HG03439 (cell line): Measurements from ENCODE around the gene ADAMTS17.

Experiments
- ATAC-seq: cut with Tn5 transposase; IDR thresholded peaks from one replicate; pipeline ENCODE4 v1.9.1; 2021; ENCODE audit warnings: mild to moderate bottlenecking, moderate library complexity; ENCODE audit not compliant: unreplicated experiment

ADAMTS17 gene

DNA sequence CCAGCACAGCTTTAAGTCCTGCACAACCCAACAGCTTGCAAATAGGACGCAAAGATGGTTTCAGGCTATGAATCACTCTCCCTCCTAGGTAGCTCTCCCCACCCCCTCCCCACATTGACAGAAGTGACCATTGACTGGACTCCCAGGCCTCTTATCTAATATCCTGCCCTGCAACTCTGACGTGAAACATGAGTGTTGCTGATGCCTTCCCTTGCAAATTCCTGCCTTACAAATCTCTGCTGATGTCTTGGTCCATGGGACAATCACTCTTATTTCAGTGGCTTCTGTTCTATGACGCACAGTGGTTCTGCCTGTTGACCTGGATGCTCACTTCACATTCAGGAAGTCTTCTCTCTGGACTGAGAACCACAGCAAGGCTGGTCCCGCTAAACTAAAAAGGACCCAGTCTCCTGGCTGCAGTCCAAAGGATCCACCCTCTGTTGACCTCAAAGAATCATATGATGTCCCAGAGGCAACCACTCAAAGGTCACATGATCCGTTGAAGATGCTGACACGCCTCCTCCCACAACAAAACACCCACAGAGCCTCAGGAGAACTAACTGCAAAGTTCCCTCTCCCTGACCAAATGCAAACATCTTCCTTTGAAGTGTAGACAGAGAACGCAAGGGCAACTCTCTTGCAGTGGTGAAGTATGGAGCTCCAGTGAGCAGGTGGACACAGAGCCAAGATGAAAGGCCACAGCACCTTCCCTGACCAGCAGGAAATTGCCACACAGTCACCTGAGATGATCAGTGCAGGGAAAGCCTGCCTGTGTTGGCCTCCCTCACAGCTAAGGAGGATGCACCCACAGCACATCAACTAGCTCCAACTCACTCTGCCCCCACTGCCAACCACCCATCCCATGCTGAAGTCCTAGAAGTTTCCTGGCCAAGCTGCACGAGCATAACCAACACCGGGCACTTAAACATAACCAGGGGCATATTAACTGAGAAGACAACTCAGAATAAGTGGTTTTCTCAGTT, 112.3 kb downstream of the ADAMTS17 start:
- no peak for ATAC-seq

DNA sequence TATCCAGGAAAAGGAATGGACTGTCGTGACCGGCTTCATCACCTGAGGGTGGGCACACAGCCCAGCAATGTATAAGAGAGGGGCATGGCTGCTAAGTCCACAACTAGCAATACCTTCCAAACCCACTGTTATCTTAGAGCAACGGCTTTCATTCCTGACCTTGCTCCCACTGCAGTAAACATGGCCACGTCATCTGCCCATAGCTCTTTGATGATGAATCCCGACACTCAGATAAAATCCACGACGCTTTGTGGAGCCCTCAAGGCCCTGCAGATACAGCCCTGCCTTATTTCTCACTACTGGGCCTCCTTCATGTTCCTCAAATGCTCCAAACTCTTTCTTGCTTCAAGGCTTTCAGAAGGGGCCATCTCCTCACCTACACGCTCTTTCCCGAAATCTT, 114.0 kb downstream of the ADAMTS17 start:
- no peak for ATAC-seq

DNA sequence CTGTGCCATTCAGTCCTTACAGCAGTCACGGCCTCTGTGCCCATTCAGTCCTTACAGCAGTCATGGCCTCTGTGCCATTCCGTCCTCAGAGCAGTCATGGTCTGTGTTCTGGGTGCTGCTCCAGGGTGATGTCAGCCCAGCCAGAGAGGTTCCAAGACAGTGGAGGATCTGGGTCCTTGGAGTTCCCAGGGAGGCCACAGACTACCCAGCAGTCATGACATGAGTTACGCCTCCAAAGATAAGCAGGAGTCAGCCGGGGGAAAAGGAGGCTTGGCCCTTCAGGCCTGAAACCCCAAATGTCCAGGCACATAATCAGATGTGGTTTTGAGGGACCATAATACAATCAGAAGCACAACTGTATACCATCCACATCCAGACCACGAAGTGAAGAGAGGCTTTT, 115.7 kb downstream of the ADAMTS17 start:
- ATAC-seq = no peak

DNA sequence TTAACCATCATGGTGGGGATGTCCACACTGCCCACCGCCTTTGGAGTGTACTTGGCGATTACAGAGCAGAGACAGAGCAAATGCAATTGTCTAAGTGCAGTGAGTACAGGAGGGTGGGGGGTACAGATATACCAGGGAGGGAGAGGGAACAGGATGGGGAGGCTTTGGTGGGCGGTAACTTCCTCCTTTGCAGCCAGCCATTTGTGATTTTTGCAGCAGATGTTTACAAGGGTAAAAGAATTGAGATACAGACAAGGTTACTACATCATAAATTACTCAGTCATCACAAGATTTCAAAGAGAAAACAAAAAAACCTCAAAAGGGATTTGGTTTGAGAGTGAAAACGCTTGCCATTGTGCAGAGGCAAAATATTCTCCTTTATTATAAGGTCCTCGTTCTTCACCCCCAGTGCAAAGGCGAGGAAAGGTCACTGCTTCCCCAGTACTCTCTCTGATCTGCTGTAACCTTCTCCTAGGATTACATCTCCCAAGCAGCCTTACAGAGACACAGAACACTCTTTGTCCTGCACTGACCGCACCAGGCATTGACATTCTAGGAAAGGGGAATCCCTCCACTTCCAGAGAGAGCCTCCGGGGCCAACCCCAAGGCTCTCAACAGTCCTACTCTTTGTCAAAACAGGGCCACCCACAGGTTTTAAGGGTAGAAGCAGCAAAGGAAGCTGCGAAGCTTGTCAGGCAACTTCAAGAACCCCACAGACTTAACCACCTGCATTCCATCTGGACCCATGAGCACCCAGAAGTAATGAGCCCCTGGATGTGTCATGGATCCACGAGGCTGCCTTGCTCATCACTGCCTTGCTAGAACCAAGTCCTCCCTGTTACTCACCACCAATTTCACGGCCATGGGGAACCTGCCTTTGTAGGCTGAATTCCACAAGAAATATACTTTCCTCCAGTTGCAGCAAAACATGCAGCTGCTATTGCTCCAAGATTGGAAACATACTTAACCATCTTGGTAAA, 117.3 kb downstream of the ADAMTS17 start:
- ATAC-seq = no peak

DNA sequence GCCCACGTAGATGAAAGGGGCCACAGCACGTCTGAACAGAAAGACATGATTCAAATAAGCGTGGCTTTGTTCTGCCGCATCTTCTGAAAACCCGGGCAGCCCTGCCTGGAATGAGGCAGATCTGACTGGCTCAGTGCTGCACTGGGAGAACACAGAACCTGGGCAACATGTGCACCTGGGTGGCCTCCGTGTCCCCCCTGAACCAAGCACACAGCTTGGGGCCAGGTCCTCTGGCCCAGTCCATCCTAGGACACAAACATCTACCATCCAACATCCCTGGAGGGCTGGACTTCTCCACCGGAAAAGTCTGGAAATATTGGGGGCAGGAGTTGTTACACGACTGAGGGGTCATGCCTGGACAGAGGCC, 119.4 kb downstream of the ADAMTS17 start:
- ATAC-seq = no peak

DNA sequence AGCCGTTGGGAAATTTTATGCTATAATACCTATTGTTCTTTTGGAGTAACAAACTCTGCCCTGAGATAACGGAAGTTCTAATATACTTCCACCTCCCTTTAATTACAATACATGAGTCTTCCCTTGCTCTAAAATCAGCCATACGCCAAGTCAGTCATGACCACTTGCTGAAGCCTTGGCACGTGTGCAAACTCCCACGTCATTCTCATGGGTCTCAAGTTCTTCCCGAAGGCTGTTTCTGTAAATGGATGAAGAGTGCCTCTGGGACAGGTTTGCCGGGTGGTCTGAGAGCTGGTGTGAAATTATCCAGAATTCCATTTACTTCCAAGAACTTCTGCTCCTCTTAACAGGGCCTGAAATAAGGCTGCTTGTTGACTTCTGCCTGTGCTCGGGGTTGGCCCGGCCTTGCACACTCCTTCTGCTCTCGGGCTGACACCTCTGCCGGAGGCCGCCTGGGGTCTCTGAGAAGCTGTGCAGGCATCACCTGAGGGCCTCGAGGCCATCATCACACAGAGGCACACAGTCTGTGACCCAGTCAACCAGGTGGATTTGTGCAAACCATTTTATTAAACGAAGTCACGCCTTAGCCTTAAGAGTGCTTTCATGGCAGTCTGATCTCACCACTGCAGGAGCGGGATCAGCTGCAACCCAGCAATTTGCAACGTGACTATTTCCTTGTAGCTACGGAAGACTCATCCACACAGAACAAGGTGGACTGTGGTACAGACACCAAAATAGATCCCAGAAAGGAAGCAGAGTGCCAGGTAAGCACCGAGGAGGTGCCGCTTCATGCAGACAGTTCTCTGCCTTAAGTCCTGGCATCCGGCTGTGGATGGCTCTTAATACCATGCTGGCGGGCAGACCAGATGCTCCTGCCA, 120.1 kb downstream of the ADAMTS17 start:
- ATAC-seq = no peak

DNA sequence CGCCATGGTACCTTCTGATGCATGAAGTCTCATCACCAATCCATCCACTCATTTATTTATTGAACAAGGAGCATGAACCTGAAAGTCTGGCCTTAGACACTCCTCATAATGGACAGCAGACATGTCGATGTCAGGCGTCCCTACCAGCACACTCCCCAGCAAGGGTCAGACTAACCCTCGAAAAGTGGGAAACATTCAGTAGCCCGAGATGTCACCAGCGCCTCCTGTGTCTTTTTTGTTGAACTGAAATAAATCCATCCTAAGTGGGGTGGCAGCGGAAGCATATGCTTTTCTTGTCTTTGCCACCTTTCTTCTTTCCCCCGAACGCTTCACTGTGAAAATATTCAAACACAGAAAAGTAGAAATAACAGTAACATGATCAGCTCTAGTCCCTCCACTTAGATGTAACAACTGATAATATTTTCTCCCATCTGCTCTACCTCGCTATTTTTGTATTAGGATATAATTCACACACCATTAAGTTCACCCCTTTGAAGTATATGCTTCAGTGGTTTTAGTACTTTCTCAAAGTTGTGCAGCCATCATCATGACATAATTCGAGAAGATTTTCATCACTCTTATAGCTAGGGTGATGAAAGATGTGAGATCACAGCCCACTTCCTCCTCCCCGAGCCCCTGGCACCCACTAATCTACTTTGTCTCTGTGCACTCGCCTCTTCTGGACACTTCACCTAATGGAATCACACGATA, 121.6 kb downstream of the ADAMTS17 start:
- no peak for ATAC-seq

DNA sequence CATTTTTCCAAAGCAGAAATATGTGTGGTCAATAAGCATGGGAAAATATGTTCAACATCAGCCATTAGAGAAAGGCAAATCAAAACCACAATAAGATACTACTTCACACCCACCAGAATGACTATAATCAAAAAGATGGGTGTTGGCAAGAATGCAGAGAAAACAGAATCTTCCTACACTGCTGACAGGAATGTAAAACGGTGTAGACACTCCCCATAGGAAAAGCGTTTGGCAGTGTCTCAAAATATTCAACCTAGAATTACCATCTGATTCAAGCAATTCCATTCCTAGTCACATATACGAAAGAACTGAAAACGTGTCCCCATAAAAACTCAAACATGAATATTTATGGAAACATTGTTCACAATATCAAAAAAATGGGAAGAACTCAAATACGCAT, 123.3 kb downstream of the ADAMTS17 start:
- no peak for ATAC-seq

DNA sequence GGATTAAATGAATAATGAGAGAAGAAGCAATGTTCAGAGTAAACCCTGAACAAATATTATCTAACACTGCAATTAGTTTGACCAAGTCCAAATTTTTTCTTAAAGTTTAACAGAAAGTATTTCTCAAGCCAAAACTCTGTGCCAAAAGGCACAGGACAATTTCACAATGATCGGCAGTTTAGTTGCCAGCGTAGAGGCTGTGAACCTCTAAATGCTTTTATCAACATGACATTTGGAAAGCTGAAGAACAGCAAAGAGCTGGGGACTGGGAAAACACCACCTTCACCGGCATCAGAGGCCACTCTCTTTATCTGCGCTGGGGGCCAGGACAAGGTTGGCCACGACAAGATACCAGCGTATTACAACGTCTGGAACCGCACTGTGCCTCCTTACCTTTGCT, 125.6 kb downstream of the ADAMTS17 start:
- no peak for ATAC-seq

DNA sequence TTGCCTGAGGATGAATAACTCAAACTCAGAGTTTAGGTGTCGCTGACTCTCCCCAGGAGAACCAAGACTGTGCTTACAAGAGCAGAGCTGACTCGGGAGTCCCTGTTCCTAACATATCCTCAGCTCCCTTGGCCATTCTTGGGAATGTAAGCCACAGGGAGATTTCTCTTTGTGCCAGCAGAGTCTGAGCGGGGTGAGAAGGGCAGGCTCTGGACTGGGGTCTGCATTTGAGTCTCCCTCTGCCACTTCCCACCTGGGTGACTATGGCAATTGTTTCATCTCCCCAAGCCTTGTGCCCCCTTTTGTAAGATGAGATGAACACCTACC, 126.0 kb downstream of the ADAMTS17 start:
- no peak for ATAC-seq

DNA sequence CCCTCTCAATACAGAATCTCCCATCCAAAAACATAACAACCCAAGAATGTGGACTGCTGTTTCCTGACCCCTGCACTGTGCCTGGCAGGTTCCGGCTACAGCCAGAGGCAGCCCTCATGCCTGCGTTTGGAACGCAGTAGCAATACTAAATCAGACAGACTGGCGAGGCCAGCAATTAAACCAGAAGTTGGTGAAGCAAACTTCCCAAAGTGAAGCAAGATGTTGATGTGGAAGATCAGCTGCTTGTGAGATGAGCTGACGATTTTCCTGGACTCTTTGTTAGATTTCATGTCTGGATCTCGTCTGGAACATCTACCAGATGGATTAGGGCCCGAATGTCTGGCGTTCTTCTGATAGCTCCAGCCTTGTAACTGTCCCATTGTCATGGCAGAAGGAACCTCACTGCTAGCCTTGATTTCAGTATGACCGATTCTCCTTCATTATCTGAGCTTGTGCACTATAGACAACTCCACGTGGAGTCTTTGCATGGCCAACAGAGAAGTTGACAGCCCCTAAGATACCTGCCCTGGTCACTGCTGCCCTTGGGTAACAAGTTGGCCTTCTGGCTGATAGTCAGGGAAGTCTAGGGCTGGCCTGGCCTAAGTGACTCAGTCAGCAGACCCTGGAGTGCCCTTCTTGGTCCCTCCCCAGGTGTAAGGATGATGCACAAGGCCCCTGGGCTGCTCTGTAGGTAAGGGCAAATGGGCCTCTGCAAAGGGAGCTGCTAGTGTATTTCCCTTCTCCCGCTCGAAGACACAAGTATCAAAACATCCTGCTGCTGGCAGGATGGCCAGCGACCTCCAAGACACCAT, 126.5 kb downstream of the ADAMTS17 start:
- ATAC-seq = no peak

DNA sequence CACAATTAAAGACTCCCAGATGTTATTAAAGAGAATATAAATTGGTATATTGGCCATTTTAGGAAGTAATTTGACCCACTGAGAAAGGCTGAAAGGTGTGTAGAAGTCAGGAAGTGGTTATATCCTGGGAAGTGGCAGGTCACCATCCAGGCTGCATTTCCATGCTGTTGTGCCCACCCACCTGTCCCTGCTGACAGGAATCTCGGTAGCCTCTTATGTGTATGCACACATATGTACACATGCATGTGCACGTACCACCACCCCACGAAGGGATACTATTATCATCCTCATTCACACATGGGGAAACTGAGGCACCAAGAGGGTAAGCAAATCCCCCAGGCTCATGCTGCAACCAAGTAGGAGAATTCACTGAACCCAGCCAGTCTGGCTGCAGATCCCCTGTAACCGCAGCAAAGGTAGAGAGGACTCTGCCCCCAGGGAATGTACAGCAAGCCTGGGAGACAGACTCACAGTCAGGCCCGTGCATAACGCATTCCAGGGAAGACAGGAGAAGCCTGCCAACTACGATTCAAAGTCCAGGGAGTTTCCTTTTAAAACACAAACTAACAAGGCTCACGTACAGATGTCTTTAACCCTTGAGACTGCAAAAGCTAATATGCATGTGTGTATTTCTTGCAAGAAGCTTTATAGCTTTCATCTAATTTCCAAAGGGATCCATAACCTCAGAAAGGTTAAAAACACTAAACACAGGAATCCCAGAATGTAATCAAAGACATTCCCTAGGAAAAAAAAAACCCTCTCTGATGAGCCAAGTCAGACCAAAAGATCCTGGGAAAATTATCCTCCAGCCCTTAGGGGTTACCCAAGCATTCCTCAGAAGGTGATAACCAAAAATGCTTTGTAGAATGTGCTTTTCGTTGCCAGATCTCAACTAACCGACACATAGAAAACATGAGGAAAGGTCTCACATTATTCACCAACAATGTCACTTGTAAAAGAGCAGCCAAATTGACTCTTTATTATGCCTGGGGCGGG, 129.6 kb downstream of the ADAMTS17 start:
- no peak for ATAC-seq

DNA sequence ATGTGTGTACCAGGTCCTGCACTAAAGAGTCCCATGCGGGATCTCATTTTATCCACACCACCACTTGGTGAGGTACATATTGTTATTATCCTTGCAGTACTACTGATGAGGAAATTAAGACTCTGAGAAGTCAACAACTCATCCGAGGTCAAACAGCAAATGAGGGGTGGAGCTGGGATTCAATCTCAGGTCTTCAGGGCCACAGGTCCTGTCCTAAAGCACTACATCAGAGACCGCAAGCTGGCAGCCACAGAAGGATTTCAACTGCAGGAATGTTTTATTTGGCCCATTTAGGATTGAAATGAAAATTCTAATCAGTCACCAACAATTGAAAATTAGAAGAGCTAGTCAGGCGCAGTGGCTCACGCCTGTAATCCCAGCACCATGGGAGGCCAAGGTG, 131.4 kb downstream of the ADAMTS17 start:
- no peak for ATAC-seq

DNA sequence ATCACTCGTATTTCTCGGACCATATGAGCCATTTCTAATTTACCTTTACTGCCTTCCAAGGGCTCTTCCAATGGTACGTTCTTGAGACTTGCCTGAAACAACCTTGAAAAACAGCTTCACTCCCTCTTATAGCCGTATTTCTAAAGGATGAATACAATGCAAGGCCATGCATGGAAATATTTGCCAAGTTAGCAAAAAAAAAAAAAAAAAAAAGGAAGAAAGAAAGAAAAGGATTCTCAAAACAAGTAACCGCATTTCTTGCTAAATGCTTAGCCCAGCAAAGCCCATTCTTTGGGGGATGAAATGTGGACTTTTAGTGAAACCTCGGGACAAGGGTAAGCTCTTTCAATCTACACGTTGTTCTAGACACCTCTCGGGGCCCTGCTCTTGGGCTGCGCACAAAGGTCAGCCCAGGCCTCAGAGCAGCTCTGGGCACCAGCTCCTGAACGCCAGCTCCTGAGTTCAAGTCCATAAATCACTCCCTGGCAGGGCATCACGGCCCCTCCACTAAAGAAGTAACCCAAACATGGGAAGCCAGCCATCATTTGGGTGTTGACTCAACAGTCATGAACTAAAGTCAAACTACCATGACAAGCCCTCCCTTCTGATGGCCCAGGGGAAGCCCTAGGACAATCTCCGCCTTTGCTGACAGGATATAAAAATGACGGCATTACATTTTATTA, 132.7 kb downstream of the ADAMTS17 start:
- ATAC-seq = no peak

DNA sequence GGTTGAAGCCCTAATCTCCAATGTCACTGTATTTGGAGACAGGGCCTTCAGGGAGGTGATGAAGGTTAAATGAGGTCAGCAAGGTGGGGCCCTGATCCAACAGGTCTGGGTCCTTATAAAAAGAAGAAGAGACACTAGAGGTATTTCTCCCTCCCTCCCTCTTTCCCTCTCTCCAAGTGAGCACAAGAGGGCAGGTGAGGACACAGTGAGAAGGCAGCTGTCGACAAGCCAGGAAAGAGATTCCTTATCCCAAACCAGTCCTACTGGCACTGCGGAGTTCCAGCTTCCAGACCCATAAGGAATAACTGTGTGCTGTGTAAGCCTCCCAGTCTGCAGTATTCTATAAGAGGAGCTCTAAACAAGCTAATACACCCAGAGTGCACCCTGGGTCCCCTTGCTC, 134.7 kb downstream of the ADAMTS17 start:
- no peak for ATAC-seq

DNA sequence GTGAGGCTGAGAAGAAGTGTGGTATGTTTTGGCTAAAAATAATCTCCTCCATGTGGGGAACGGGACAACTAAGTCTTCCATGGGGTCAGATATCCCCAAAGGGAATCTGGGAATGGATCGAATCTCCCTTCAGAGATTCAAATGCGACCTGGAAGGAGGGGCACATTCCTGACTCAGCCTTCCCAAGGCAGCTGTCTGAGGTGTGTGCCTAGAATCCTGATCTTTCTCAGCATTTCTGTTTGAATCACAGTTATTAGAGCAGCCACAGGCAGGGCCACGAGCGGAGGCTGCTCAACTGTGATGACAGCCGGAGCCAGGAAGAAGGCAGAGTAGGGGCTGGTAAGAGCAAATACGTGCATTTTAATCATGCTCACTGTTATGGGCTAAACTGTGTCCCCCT, 135.1 kb downstream of the ADAMTS17 start:
- ATAC-seq = no peak

DNA sequence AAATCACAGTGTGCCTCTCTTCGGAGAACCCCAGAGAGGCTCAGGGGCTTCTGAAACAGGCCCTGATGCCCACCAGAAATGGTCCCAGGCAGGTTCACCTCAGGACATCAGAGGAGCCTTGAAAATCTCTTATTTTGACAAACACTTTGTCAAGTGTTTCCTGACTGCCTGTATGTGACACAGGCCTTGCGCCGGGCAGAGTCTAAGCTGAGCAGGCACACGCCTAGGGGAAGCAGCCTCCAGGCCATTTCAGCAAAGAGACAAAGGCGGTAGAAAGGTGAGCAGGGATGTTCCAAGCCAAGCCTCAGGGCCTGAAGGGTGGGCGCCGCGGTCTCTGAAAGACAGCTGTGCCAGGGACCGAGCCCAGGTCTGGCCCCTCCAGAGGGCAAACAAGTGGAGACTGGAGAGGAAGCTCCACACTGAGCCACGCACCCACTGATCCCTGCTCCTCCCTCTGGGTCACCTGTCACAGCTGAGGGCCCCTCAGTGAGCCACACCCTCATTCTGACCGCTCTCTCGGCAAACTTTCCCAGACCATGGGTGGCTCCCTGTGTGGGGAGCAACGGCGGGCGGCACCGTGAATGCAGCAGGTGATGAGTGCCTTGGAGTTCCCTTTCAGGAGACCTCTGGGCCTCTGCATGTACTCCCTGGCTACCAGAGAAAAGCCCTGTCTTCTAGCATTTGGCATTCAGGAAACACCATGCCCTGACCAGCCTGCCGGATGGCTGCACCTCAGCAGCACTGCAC, 136.1 kb downstream of the ADAMTS17 start:
- ATAC-seq = no peak
